A673 (cell line): ENCODE data around the gene CRB1. TPM values are rescaled to one million over a fixed set of nuclear protein-coding genes. Genes with fewer than 3 reads are reported as not detected.

Experiments
- BruUV-seq: library from RNA; stranded (reverse); fragments of 400-500 nt; replicated peaks from 2 replicates; lab custom pipeline; 2021; lab: Mats Ljungman, UMichigan
- CTCF ChIA-PET: fragments of 300-600 bp; sonication (Branson Sonifier 250); formaldehyde crosslinking; loops from one replicate; lab custom pipeline; 2022; ENCODE audit warnings: antibody characterized with exemption; lab: Charles Lee
- POLR2A ChIA-PET: fragments of 300-600 bp; sonication (Branson Sonifier 250); formaldehyde crosslinking; loops from one replicate; lab custom pipeline; 2022; ENCODE audit warnings: antibody characterized with exemption; ENCODE audit not compliant: low non-redundant PET; lab: Charles Lee
- DNase-seq: peaks from one replicate; pipeline ENCODE4 v3.0.0-alpha.2; 2015; ENCODE audit warnings: low spot score
- H3K27ac ChIP-seq: fragments of 200-600 bp; sonication (generic); 2 replicates; pipeline ENCODE4 v1.5.1; 2016; ENCODE audit warnings: mixed run types, low read depth, mild to moderate bottlenecking, mixed read lengths, antibody characterized with exemption, low read length; ENCODE audit not compliant: poor library complexity, severe bottlenecking
- H3K27me3 ChIP-seq: fragments of 200-600 bp; sonication (generic); replicated peaks from 2 replicates; pipeline ENCODE4 v1.6.1; 2017; ENCODE audit warnings: mixed run types, low read depth, mild to moderate bottlenecking, mixed read lengths, antibody characterized with exemption, low read length; ENCODE audit not compliant: insufficient read depth, poor library complexity
- H3K36me3 ChIP-seq: fragments of 200-600 bp; sonication (generic); 2 replicates; pipeline ENCODE4 v1.6.1; 2016; ENCODE audit warnings: mixed run types, mild to moderate bottlenecking, mixed read lengths, antibody characterized with exemption, low read length; ENCODE audit not compliant: insufficient read depth, poor library complexity, severe bottlenecking
- H3K4me1 ChIP-seq: fragments of 200-600 bp; sonication (generic); 2 replicates; pipeline ENCODE4 v1.6.1; 2017; ENCODE audit warnings: mixed run types, mild to moderate bottlenecking, mixed read lengths, antibody characterized with exemption, low read length; ENCODE audit not compliant: insufficient read depth, poor library complexity, severe bottlenecking
- H3K4me3 ChIP-seq: fragments of 200-600 bp; sonication (generic); 2 replicates; pipeline ENCODE4 v1.5.1; 2016; ENCODE audit warnings: low read depth, mixed run types, mild to moderate bottlenecking, mixed read lengths, low read length; ENCODE audit not compliant: poor library complexity, severe bottlenecking
- H3K9me3 ChIP-seq: fragments of 200-600 bp; sonication (generic); 2 replicates; pipeline ENCODE4 v1.6.1; 2016; ENCODE audit warnings: mixed run types, low read depth, mild to moderate bottlenecking, mixed read lengths, antibody characterized with exemption, low read length; ENCODE audit not compliant: poor library complexity, severe bottlenecking
- EZH2 ChIP-seq: fragments of 200-600 bp; sonication (generic); IDR thresholded peaks from 2 replicates; pipeline ENCODE4 v1.6.1; 2017; ENCODE audit warnings: borderline replicate concordance, low read depth, mild to moderate bottlenecking, mixed read lengths, antibody characterized with exemption, low read length; ENCODE audit not compliant: poor library complexity, severe bottlenecking
- intact Hi-C: fragments of 100-400 bp; cut with micrococcal nuclease; formaldehyde crosslinking; loops from one replicate; pipeline ENCODE4 v1.10.0; 2022; ENCODE audit not compliant: unreplicated experiment
- total RNA-seq: library from RNA; stranded (reverse); gene quantifications from 2 replicates; pipeline ENCODE4 v1.2.3, GENCODE V29; 2021
- TF ChIP-seq, protein P1 (sequence below): fragments of 300-800, 200-600 bp; sonication (generic); conservative IDR thresholded peaks from 2 replicates; pipeline ENCODE4 v1.5.1; 2017; ENCODE audit warnings: low read depth, mild to moderate bottlenecking, antibody characterized with exemption, low read length, moderate library complexity, mixed read lengths

CRB1 gene
- total RNA-seq, 1 experiment from 2014 or later: not detected

DNA sequence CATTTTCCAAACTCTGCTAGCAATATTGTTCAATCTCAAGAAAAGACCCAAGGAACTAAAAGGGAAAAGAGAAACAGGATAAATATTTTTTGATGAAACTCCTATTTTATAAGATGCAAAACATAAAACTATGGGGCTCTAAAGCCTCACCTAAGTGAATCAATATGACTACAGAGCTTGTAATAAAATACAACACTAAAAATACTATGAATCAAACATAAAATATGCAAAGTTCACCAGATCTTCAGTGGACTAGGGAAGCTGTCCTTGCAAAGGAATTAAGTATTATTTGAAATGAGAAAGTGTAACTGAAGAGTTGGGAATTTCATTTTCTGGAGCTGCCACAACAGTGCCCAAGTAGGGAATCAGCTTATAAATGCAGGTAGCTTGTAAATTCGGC lies 124.5 kb downstream of the CRB1 start:
- no peaks in the 10 kb centered on the region for H3K9me3 ChIP-seq
- TF ChIP-seq, protein P1, sequence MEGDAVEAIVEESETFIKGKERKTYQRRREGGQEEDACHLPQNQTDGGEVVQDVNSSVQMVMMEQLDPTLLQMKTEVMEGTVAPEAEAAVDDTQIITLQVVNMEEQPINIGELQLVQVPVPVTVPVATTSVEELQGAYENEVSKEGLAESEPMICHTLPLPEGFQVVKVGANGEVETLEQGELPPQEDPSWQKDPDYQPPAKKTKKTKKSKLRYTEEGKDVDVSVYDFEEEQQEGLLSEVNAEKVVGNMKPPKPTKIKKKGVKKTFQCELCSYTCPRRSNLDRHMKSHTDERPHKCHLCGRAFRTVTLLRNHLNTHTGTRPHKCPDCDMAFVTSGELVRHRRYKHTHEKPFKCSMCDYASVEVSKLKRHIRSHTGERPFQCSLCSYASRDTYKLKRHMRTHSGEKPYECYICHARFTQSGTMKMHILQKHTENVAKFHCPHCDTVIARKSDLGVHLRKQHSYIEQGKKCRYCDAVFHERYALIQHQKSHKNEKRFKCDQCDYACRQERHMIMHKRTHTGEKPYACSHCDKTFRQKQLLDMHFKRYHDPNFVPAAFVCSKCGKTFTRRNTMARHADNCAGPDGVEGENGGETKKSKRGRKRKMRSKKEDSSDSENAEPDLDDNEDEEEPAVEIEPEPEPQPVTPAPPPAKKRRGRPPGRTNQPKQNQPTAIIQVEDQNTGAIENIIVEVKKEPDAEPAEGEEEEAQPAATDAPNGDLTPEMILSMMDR: no peak
- no peak for DNase-seq
- no peak overlapping the region for H3K27ac ChIP-seq
- no TSS peak for BruUV-seq
- intact Hi-C loops: no loop called here
- peaks cover 5% of the 10 kb centered on the region for H3K27me3 ChIP-seq
- H3K36me3 ChIP-seq: no peaks in the 10 kb centered on the region
- ChIA-PET CTCF (no interaction called here), POLR2A (no interaction called here)
- no peaks in the 10 kb centered on the region for H3K4me1 ChIP-seq
- no peak overlapping the region for H3K4me3 ChIP-seq

- intact Hi-C loops: no loop called here
- no peaks in the 10 kb centered on the region for H3K9me3 ChIP-seq
- no peak overlapping the region for H3K27ac ChIP-seq
- ChIA-PET POLR2A (no interaction called here), CTCF (no interaction called here)
- BruUV-seq: no TSS peak
- TF ChIP-seq, protein P1: no peak
- no peak for TF ChIP-seq EZH2
- peaks cover 5% of the 10 kb centered on the region for H3K27me3 ChIP-seq
- H3K4me1 ChIP-seq: no peaks in the 10 kb centered on the region
- no peak overlapping the region for H3K4me3 ChIP-seq
- no peak for DNase-seq
- no peaks in the 10 kb centered on the region for H3K36me3 ChIP-seq
Observed at GRCh38 chr1:197393105-197393504, 125.1 kb downstream of the CRB1 start.

- no peak for TF ChIP-seq EZH2
- TF ChIP-seq, protein P1: no peak
- no peaks in the 10 kb centered on the region for H3K4me1 ChIP-seq
- no peak for DNase-seq
- no TSS peak for BruUV-seq
- H3K27me3 ChIP-seq: peaks cover 3% of the 10 kb centered on the region
- H3K36me3 ChIP-seq: no peaks in the 10 kb centered on the region
- H3K4me3 ChIP-seq: no peak overlapping the region
- POLR2A ChIA-PET: no interaction called here
- CTCF ChIA-PET: no interaction called here
- intact Hi-C loops: no loop called here
- no peak overlapping the region for H3K27ac ChIP-seq
- H3K9me3 ChIP-seq: no peaks in the 10 kb centered on the region
Observed at GRCh38 chr1:197393772-197394171, 125.7 kb downstream of the CRB1 start.
